SK-MEL-5 (cell line): ENCODE measurements around the gene KRTAP22-1. TPM values are rescaled to one million over a fixed set of nuclear protein-coding genes. Genes with fewer than 3 reads are reported as not detected.

Source experiments
- DNase-seq: peaks from one replicate; pipeline ENCODE4 v3.0.0-alpha.2; 2016; ENCODE audit warnings: low read depth, low spot score
- in situ Hi-C: cut with HindIII; loops from 2 replicates; pipeline ENCODE4 v1.10.0; 2016; ENCODE audit warnings: low sequenced_read_pairs, high pct_unique_total_duplicates, low pct_unique_long_range_greater_than_20kb
- polyA plus RNA-seq, 2 experiments: library from polyadenylated mRNA; depleted of rRNA; stranded (reverse); fragments of >200 nt; gene quantifications; 2 replicates each; pipeline ENCODE4 v1.2.3, GENCODE V29; 2015
- total RNA-seq: library from RNA; depleted of rRNA; stranded (reverse); fragments of >200 nt; shearing (Covaris generic); gene quantifications from 2 replicates; pipeline ENCODE4 v1.2.3, GENCODE V29; 2014; rRNA removed

The KRTAP22-1 gene
- not detected in 2 replicates for total RNA-seq
- polyA plus RNA-seq (2015; cell fraction: cytosol; rRNA removed), result not detected in 2 replicates
- not detected in 2 replicates for polyA plus RNA-seq (2015; cell fraction: nucleus; rRNA removed)

DNA sequence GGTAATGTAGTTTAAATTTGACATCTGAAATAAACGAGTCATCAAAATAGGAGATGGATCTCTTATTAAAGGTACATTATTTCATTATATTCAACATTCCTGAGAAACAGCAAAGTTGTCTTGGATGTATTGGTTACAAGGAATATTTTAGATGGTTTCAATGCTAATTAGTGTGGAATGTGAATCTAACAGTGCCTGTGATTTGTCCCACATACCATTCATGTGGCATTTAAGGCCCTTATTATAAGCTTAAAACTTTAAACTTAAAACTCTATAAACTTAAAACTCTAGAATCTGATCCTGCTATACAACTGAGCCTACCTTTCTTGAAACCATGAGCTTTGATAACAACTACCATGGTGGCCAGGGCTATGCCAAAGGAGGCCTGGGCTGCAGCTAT lies at the start of gene KRTAP22-1:
Gene KRTAP22-1, plus strand, starts transcription at position 301 of the 400 bp plus-strand sequence.
- no peak for DNase-seq
- in situ Hi-C loops, result no loop called here

DNA sequence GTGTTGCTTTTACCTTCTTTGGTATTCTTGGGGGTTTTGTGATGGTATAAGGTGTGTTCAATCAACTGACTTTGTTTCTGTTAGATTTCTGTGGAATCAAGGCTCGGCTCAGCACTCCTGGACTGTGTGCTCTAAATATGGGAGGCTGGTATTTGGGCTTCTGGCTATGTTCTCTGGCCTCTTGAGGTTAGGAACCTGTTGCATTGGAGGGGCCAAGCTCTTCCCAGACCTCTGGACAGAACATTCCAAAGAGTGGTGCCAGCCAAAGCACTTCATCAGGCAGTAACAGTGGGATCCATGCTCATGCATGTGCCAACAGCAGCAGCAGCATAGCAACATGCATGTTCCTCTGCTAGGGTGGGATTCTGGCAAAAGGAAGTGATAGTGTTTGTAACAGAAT lies 48.1 kb upstream of the KRTAP22-1 start:
- in situ Hi-C loops, result no loop called here
- no peak for DNase-seq

DNA sequence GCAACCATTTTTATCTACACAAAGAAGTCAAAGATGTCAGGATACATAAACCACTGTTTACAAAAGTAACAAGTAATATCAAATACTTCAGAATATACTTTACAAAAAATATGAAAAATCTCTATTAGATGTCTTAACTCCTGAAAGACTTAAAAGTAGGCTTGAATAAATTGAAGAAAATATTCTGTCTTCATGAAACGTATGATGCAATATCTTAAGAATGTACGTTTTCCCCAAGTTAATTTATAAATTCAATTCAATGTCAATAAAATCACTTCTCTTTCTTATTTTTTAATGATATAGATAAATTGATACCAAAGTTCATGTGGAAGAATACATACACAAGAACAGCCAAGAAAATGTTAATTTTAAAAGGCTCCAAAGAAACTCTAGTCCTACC lies 45.8 kb upstream of the KRTAP22-1 start:
- in situ Hi-C loops, result no loop called here
- DNase-seq, result no peak

- no peak for DNase-seq
- in situ Hi-C loops, result no loop called here
Observed at GRCh38 chr21:30561264-30561895, 39.5 kb upstream of the KRTAP22-1 start, which contains the start of gene KRTAP19-7. KRTAP19-7 (minus strand) TSS chr21:30561314; CDS start chr21:30561289, 25 bp downstream.

DNA sequence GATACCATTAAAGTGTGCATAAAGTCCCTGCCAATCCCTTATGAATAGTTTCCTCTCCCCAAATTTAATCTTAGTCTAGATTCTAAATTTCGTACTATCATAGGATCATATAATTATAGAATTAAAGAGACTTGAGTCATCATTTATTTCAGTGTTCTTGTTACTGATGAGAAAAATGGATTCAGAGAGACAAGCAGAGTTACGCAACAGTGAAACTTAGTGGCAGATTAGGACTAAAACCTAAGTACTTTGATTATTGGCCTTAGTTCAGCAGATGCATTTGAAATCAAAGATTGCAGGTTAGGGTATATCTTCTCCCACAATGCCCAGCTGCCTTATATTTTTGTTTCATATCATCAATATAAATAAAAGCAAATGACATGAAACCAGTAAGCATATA lies 38.9 kb upstream of the KRTAP22-1 start:
- no peak for DNase-seq
- in situ Hi-C loops, result no loop called here

GRCh38 chr21:30563072-30563471 lies 37.8 kb upstream of the KRTAP22-1 start:
- in situ Hi-C loops, result no loop called here

DNA sequence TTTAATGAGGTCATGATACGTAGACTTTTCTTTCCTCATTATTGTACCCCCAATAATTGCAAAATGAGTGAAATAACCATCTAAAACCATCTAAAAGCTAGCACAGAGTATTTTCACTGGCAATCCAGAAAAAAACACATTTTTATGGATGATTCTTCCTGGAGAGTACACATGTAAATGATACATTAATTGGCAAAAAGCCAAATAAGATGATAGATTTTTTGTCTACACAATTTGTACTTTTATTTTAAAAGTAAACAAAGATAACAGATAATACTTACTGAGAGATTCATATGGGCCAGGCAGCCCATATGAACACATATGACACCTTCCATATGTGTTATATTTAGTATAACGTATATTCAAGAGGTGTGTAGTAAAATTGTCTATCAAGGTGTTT lies 37.3 kb upstream of the KRTAP22-1 start:
- in situ Hi-C loops, result no loop called here
- DNase-seq, result no peak

More at GRCh38 chr21:30563072-30563471, 37.8 kb upstream of the KRTAP22-1 start:
- DNase-seq, result no peak

GRCh38 chr21:30567617-30568016 lies 33.3 kb upstream of the KRTAP22-1 start:
- no peak for DNase-seq
- in situ Hi-C loops, result no loop called here

- no peak for DNase-seq
- in situ Hi-C loops, result no loop called here
Observed at GRCh38 chr21:30577766-30578165, 23.1 kb upstream of the KRTAP22-1 start.

DNA sequence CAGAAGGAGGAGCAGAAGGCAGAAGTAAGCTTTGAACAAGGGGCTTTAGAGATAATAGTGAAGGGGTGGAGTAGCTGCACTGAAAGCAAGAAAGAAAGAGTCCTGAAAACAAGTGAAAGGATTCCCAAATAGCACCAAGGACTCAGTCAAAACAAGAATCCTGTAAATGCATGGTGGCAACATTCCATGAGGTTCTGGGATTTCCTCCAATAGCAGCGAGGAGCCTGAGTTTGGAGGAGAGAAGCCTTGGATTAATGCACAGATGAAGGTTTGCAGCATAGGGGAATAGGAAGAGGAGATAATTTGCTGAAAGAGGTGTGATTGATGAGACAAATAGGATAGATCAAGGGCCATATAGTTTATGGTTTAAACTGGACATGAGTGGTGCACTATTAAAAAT lies 21.5 kb upstream of the KRTAP22-1 start:
- no peak for DNase-seq
- in situ Hi-C loops, result no loop called here

- in situ Hi-C loops, result no loop called here
- no peak for DNase-seq
Observed at GRCh38 chr21:30580132-30580531, 20.8 kb upstream of the KRTAP22-1 start.

GRCh38 chr21:30582870-30583269 lies 18.0 kb upstream of the KRTAP22-1 start:
- peak; percentile 11 for DNase-seq
- in situ Hi-C loops, result no loop called here

GRCh38 chr21:30590297-30590696 lies 10.6 kb upstream of the KRTAP22-1 start, which contains the start of gene KRTAP22-2:
KRTAP22-2 (minus strand) TSS chr21:30590397.
- in situ Hi-C loops, result no loop called here
- DNase-seq, result no peak

GRCh38 chr21:30592140-30592539 lies 8.7 kb upstream of the KRTAP22-1 start, which contains the start of gene KRTAP6-3:
KRTAP6-3 (plus strand) TSS chr21:30592440; CDS start chr21:30592446, 6 bp downstream.
- DNase-seq, result no peak
- in situ Hi-C loops, result no loop called here

DNA sequence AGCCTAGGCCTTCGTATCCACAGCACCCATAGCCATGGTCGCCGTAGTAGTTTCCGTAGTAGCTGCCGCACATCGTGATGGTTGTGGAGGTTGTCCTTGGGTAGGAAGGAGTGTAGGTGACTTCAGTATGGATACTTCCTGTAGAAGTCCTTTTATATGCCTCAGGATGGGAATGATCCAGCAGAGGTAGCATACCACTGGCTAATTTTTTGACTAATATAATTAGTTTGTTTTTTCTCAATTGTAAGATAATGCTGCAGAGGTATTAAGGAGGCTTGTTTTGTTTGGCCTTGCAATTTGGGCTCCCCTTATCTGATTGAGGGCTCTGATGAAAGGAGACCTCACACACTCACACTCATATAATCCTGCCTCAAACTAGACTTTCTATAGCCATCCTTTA lies 2.1 kb upstream of the KRTAP22-1 start, which contains the start of gene KRTAP6-2:
Gene KRTAP6-2, minus strand, starts transcription at position 101 of the 400 bp plus-strand sequence. Its CDS starts 28 bp downstream, at position 73.
- DNase-seq, result no peak
- in situ Hi-C loops, result no loop called here

GRCh38 chr21:30605968-30606367 lies 5.1 kb downstream of the KRTAP22-1 start:
- in situ Hi-C loops, result no loop called here
- peak; percentile 22 for DNase-seq

GRCh38 chr21:30612132-30612531 lies 11.2 kb downstream of the KRTAP22-1 start:
- in situ Hi-C loops, result no loop called here
- DNase-seq, result no peak

GRCh38 chr21:30613836-30614235 lies 12.9 kb downstream of the KRTAP22-1 start, which contains the start of gene KRTAP6-1:
KRTAP6-1 (minus strand) TSS chr21:30613930; CDS start chr21:30613904, 26 bp downstream.
- no peak for DNase-seq
- in situ Hi-C loops, result no loop called here

- no peak for DNase-seq
- in situ Hi-C loops, result no loop called here
Observed at GRCh38 chr21:30615199-30615598, 14.3 kb downstream of the KRTAP22-1 start.
